Measurements from ENCODE around the gene ZNF280B.

DNA sequence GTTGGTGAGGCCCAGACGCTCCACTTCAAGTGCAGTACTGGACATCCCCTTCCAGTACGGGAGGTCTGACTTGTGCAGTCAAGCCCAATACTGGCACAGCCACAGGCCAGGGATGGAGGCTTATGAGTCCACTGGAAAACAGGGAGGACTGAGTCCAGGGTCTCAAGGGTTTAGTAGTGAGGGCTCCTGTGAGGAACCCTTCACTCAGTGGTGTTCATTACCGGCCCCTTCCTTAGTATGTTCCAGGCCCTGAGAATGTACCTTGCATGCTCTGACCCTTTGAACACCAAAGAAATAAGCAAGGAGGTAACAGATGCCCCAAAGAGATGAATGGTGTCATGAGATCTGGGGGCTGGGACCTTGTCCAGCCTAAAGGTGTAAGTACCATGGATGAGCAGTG, 38.7 kb upstream of the ZNF280B start:
- TF ChIP-seq, protein P1, sequence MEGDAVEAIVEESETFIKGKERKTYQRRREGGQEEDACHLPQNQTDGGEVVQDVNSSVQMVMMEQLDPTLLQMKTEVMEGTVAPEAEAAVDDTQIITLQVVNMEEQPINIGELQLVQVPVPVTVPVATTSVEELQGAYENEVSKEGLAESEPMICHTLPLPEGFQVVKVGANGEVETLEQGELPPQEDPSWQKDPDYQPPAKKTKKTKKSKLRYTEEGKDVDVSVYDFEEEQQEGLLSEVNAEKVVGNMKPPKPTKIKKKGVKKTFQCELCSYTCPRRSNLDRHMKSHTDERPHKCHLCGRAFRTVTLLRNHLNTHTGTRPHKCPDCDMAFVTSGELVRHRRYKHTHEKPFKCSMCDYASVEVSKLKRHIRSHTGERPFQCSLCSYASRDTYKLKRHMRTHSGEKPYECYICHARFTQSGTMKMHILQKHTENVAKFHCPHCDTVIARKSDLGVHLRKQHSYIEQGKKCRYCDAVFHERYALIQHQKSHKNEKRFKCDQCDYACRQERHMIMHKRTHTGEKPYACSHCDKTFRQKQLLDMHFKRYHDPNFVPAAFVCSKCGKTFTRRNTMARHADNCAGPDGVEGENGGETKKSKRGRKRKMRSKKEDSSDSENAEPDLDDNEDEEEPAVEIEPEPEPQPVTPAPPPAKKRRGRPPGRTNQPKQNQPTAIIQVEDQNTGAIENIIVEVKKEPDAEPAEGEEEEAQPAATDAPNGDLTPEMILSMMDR (IDR thresholded peaks at IDR 0.05) = no peak
- TF ChIP-seq POLR2AphosphoS5 (IDR thresholded peaks at IDR 0.05) = no peak

Data from breast epithelium (tissue), 3 donors.